Measurements from ENCODE around the gene ACADS. TPM values are rescaled to one million over a fixed set of nuclear protein-coding genes. Genes with fewer than 3 reads are reported as not detected.

Gene ACADS
- total RNA-seq, 1 donor from 2014 or later: 7.2 TPM

GRCh38 chr12:120700886-120701285, 24.7 kb upstream of the ACADS start:
- H3K36me3 Mint-ChIP-seq (ENCODE audit: low read depth): peaks cover 33% of the 10 kb centered on the region
- H3K4me3 Mint-ChIP-seq (ENCODE audit: unreplicated experiment): no peak overlapping the region
- H3K27ac Mint-ChIP-seq (ENCODE audit: unreplicated experiment): peak overlapping the region; percentile 8
- H3K9me3 Mint-ChIP-seq (ENCODE audit: low read depth): no peaks in the 10 kb centered on the region
- TF ChIP-seq CTCF (IDR thresholded peaks at IDR 0.05): no peak
- H3K4me1 Mint-ChIP-seq (ENCODE audit: low read depth): no peaks in the 10 kb centered on the region
- no peak for DNase-seq (ENCODE audit: low spot score)
- H3K27me3 Mint-ChIP-seq (ENCODE audit: low read depth): no peaks in the 10 kb centered on the region

GRCh38 chr12:120702637-120703036, 23.0 kb upstream of the ACADS start:
- no peak for DNase-seq (ENCODE audit: low spot score)
- no peaks in the 10 kb centered on the region for H3K4me1 Mint-ChIP-seq (ENCODE audit: low read depth)
- H3K9me3 Mint-ChIP-seq (ENCODE audit: low read depth): no peaks in the 10 kb centered on the region
- H3K27me3 Mint-ChIP-seq (ENCODE audit: low read depth): no peaks in the 10 kb centered on the region
- H3K4me3 Mint-ChIP-seq (ENCODE audit: unreplicated experiment): no peak overlapping the region
- no peak overlapping the region for H3K27ac Mint-ChIP-seq (ENCODE audit: unreplicated experiment)
- TF ChIP-seq CTCF (IDR thresholded peaks at IDR 0.05): no peak
- H3K36me3 Mint-ChIP-seq (ENCODE audit: low read depth): peaks cover 21% of the 10 kb centered on the region

GRCh38 chr12:120703311-120703942, 22.2 kb upstream of the ACADS start:
- no peak for DNase-seq (ENCODE audit: low spot score)
- Mint-ChIP-seq H3K9me3 (ENCODE audit: low read depth) (no peaks in the 10 kb centered on the region), H3K4me1 (ENCODE audit: low read depth) (no peaks in the 10 kb centered on the region), H3K27me3 (ENCODE audit: low read depth) (no peaks in the 10 kb centered on the region), H3K27ac (ENCODE audit: unreplicated experiment) (no peak overlapping the region), H3K36me3 (ENCODE audit: low read depth) (peaks cover 21% of the 10 kb centered on the region), H3K4me3 (ENCODE audit: unreplicated experiment) (no peak overlapping the region)
- no peak for TF ChIP-seq CTCF (IDR thresholded peaks at IDR 0.05)

- H3K4me3 Mint-ChIP-seq (ENCODE audit: unreplicated experiment): no peak overlapping the region
Observed at GRCh38 chr12:120705618-120706017, 20.0 kb upstream of the ACADS start.

GRCh38 chr12:120706029-120706428, 19.6 kb upstream of the ACADS start:
- Mint-ChIP-seq H3K4me3 (ENCODE audit: unreplicated experiment) (no peak overlapping the region), H3K36me3 (ENCODE audit: low read depth) (peaks cover 5% of the 10 kb centered on the region), H3K4me1 (ENCODE audit: low read depth) (peaks cover 7% of the 10 kb centered on the region), H3K27me3 (ENCODE audit: low read depth) (no peaks in the 10 kb centered on the region), H3K27ac (ENCODE audit: unreplicated experiment) (no peak overlapping the region), H3K9me3 (ENCODE audit: low read depth) (no peaks in the 10 kb centered on the region)
- TF ChIP-seq CTCF (IDR thresholded peaks at IDR 0.05): no peak
- no peak for DNase-seq (ENCODE audit: low spot score)

More at GRCh38 chr12:120705618-120706017, 20.0 kb upstream of the ACADS start:
- Mint-ChIP-seq H3K36me3 (ENCODE audit: low read depth) (peaks cover 9% of the 10 kb centered on the region), H3K27ac (ENCODE audit: unreplicated experiment) (peak overlapping the region; percentile 49), H3K27me3 (ENCODE audit: low read depth) (no peaks in the 10 kb centered on the region), H3K9me3 (ENCODE audit: low read depth) (no peaks in the 10 kb centered on the region), H3K4me1 (ENCODE audit: low read depth) (peaks cover 6% of the 10 kb centered on the region)
- no peak for DNase-seq (ENCODE audit: low spot score)
- TF ChIP-seq CTCF (IDR thresholded peaks at IDR 0.05): no peak
